ENCODE measurements around the gene ARHGEF7.
A peak's percentile ranks its signal among the peaks of the same experiment; 100 is the strongest.
"Not testable (repeated sequence)": the region's sequence is repeated elsewhere in the genome, so short reads cannot be mapped to it uniquely, and the experiment has no call there.

Gene ARHGEF7, protein sequence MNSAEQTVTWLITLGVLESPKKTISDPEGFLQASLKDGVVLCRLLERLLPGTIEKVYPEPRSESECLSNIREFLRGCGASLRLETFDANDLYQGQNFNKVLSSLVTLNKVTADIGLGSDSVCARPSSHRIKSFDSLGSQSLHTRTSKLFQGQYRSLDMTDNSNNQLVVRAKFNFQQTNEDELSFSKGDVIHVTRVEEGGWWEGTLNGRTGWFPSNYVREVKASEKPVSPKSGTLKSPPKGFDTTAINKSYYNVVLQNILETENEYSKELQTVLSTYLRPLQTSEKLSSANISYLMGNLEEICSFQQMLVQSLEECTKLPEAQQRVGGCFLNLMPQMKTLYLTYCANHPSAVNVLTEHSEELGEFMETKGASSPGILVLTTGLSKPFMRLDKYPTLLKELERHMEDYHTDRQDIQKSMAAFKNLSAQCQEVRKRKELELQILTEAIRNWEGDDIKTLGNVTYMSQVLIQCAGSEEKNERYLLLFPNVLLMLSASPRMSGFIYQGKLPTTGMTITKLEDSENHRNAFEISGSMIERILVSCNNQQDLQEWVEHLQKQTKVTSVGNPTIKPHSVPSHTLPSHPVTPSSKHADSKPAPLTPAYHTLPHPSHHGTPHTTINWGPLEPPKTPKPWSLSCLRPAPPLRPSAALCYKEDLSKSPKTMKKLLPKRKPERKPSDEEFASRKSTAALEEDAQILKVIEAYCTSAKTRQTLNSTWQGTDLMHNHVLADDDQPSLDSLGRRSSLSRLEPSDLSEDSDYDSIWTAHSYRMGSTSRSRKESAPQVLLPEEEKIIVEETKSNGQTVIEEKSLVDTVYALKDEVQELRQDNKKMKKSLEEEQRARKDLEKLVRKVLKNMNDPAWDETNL

DNA sequence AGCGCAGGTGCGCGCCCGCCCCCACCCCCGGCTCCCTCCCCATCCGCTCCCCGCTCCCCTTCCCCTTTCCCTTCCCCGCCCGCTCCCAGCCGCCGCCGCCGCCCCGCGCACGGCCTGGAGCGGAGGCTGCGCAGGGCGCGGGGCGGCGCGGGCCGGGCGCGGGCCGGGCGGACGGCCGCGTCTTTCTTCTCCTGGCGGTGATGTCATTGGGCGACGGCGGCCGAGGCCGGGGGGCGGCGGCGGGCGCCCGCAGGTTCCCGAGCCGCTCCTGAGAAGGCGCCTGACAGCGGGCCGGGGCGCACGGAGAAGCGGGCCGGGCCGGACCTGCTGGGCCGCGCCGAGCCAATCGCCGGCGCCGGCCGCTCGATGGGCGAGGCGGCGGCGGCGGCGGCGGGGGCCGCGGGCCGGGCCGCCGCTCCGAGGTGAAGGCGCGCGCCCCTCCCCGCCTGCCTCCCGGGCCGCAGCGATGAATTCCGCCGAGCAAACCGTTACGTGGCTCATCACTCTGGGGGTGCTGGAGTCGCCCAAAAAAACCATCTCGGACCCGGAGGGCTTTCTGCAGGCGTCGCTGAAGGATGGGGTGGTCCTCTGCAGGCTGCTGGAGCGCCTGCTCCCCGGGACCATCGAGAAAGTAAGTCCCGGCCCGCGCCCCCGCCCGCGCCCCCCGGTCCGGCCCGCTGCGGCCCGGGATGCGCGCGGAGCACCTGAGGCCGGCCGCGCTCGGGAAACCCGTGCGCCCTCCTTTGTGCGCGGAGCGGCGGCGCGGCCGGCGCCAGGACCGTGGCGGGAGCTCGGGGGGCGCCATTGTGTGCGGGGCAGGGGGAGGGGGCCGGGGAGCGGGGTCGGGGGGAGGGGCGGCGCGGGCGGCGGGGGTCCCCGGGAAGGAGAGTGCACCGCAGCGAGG is at the start of gene ARHGEF7:
Gene ARHGEF7 (plus strand): TSS at position 250 of the 904 bp plus-strand sequence. CDS start 217 bp downstream, at position 467.
- DNase-seq: no peak

DNA sequence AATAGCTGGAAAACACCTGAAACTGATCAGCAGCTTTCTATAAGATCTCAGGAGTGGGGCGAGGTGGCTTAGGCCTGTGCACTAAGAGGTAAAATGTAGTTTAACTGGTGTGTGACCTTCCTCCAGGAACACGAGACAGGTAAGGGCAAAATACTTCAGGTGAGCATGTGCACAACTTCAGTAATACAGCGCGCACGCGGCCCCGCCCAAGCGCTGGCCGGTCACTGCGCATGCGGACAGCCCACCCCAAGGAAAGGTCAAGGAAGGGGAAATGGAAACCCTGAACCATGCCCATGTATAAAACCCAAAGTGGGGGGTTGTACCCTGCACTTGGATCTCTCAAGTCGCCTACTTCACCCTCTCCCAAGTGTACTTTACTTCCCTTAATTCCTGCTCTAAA is 49.4 kb upstream of the ARHGEF7 start:
- DNase-seq: no peak

DNA sequence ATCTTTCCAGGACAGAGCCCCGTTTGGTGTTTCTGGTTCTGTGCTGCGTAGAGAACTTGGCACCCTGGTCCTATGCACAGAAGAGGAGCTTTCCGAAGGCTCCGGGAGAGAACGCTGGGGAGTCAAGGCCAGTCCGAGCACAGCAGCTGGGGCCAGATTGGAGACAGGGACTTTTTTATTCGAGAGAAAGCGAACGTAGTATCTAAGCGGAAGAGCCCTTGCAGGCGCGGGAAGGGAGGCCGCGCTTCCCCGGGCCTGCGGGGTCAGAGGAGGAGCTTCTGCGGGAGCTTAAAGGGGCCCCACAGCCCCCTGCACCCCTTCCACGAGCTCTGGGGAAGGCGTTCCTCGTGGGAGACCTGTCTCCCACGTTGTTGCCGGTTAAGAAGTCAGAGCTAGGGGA is 48.6 kb upstream of the ARHGEF7 start:
- DNase-seq: no peak

DNA sequence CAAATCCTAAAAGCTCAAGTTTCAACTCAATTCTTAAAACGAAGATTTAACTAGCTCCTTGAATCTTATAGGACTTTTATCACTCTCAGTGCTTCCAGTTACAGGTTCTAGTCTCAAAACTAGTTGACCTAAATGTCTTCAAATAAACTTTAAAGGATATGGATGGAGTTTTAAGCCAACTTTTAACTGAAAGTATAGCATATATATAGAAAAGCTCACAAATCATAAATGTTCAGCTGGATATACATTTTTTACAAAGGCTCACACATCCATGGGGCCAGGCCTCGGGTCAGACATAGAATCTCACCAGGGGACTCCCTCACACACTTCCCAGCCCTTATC is 47.1 kb upstream of the ARHGEF7 start:
- DNase-seq: no peak

DNA sequence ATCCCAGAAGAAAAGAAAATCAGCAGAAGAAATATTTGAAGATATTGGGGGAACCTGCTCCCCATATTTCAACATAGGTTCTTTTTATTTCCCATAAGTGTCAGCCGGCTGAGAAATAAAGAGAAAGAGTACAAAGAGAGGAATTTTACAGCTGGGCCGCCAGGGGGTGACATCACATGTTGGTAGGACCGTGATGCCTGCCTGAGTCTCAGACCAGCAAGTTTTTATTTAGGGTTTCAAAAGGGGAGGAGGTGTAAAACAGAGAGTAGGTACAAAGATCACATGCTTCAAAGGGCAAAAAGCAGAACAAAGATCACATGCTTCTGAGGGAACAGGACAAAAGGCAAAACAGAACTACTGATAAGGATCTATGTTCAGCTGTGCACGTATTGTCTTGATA is 44.0 kb upstream of the ARHGEF7 start:
- peak; percentile 25 to 30 for DNase-seq

DNA sequence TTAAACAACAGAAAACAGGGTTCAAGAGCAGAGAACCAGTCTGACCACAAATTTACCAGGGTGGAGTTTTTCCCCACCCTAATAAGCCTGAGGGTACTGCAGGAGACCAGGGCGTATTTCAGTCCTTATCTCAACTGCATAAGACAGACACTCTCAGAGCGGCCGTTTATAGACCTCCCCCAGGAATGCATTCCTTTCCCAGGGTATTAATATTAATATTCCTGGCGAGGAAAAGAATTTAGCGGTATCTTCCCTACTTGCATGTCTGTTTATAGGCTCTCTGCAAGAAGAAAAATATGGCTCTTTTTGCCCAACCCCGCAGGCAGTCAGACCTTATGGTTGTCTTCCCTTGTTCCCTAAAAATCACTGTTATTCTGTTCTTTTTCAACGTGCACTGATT is 43.6 kb upstream of the ARHGEF7 start:
- DNase-seq: not testable (repeated sequence)

DNA sequence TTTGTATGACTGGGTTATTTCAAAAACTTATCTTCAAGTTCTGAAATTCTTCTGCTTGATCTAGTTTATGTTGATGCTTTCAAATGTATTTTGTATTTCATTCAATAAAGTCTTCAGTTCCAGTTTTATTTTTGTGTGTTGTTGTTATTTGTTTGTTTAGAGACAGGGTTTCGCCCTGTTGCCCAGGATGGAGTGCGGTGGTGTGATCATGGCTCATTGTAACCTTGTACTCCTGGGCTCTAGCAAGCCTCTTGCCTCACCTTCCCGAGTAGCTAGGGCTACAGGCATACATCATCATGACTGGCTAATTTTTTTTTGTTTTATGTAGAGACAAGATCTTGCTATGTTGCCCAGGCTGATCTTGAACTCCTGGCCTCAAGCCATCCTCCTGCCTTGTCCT is 40.3 kb upstream of the ARHGEF7 start:
- no peak for DNase-seq

- no peak for DNase-seq
Observed at GRCh38 chr13:111076155-111077013, 38.7 kb upstream of the ARHGEF7 start.

DNA sequence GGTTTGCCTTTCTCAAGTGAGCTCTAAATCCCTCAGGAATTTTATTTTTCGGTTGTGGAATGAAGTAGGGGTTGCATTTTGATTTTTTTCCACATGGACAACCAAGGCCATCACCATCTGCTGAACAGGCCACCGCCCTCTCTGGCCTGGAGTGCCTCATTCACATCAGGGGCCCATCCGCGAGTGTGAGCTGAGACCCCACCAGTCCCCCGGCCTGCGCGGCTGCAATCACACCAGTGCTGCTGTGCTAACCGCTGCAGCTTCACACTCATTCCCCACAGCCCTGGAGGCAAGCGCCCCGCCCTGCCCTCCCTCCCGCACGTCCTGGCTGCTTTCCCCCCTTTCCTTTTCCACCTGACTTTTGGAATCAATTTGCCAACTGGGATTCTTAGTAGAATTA is 35.7 kb upstream of the ARHGEF7 start:
- DNase-seq: no peak

GRCh38 chr13:111080642-111081041 is 34.5 kb upstream of the ARHGEF7 start:
- DNase-seq: no peak

- DNase-seq: no peak
Observed at GRCh38 chr13:111082240-111082639, 32.9 kb upstream of the ARHGEF7 start.

GRCh38 chr13:111082769-111083168 is 32.3 kb upstream of the ARHGEF7 start:
- DNase-seq: not testable (repeated sequence)

DNA sequence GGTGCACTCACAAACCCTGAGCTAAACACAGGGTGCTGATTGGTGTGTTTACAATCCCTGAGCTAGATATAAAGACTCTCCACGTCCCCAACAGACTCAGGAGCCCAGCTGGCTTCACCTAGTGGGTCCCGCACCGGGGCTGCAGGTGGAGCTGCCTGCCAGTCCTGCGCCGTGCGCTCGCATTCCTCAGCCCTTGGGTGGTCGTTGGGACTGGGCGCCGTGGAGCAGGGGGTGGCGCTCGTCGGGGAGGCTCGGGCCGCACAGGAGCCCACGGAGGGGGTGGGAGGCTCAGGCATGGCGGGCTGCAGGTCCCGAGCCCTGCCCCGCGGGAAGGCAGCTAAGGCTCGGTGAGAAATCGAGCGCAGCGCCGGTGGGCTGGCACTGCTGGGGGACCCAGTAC is 31.4 kb upstream of the ARHGEF7 start:
- not testable (repeated sequence) for DNase-seq

DNA sequence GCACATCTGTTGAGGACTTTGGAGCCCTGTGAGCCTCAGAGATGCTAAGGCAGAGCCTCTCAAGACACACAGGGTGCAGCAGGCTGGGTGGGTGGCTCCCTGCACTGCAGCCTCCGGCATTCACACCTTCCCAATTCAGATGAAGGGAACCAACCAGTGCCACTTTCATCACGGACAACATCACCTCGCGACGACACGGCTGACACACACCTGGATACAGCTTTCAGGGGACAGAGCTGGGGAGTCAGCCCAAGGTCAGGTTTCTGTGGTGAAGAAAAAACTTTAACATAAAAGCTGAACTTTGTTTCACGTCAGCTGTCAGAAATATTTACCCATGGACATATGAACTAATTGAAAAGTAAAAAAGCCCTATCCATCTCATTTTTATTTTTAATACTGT is 24.9 kb upstream of the ARHGEF7 start:
- DNase-seq: no peak

GRCh38 chr13:111092685-111093084 is 22.4 kb upstream of the ARHGEF7 start:
- DNase-seq: no peak

GRCh38 chr13:111093136-111093535 is 22.0 kb upstream of the ARHGEF7 start:
- DNase-seq: no peak

DNA sequence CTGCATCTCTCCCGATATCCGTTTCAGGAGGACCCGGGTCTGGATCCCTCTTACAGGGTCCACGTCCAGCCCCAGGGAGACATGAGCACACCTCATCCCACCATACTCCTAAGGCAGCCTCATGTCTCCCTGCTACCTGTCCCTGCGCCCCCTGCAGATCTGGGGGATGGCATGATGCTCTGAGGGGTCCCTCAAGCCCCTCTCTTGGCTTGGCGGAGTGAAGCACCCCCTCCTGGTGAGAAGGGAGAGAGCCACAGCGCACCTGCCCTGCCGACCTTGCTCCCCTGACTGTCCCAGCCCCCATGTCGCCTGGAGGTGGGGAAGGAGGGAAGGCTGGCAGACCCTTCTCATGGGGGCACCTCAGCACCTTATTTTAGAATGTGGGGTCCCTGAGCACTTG is 21.5 kb upstream of the ARHGEF7 start:
- no peak for DNase-seq

GRCh38 chr13:111095031-111095840 is 19.9 kb upstream of the ARHGEF7 start:
- no peak for DNase-seq

DNA sequence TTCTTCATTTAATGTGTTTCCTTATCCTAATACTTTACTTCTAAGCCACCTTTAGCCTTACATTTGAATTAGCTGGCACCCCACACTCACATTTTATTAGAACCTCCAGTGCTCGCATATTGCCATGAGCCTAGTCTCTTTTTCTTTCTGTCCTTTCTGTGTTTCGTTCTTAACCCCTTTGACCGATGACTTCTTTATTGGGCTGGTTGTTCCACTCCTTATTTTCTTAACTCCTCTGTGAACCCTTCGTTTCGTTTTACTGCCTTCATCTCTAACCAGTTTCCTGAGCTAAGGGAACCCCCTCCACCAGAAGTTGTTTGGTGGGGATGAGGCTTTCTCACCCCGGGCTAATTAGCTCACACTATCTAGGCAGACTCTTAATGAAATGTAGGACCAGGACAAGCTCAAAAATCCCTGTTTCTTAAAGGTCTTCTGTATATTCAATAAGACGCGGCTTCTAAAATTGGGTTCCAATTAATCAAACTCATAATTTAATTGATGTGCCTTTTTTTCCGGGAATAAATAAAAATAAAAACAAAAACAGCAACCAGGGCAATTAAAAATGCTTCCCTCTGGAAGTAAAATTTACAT is 19.1 kb upstream of the ARHGEF7 start:
- no peak for DNase-seq

GRCh38 chr13:111099290-111099689 is 15.8 kb upstream of the ARHGEF7 start:
- peak in 1 of 2 experiments; percentile 34 for DNase-seq

DNA sequence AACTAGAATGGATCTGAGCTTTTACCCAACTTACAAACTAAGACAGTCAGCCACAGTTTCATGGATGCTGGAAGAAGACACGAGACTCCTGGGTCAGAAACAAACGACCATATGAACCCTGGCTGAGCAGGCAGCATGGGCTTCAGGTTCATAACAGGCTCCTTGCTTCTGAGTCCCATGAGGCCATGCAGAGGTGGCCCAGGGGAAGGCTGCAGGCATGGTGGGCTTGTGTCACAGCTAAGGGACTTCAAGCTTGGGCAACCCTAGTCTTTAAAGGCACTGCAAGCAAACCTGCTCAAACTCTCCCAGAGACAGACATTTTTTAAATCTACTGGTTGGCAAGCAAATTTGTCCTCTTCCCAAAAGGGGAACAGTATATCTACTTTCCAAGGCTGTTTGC is 5.1 kb upstream of the ARHGEF7 start:
- no peak for DNase-seq

All from SHP77 (cell line).